Aorta (tissue), 5 donors: ENCODE data around the gene SPECC1. TPM values are rescaled to one million over a fixed set of nuclear protein-coding genes. Genes with fewer than 3 reads are reported as not detected.
"Not testable (repeated sequence)": the region's sequence is repeated elsewhere in the genome, so short reads cannot be mapped to it uniquely, and the experiment has no call there.

Source experiments
- ATAC-seq: fragments of 200-7000 bp; cut with Tn5 transposase; one replicate; pipeline ENCODE4 v1.9.1; 2022; ENCODE audit warnings: moderate library complexity; ENCODE audit not compliant: low FRiP score
- DNase-seq, 2 donors: peaks; one replicate each; pipeline ENCODE4 v3.0.0-alpha.2; 2020
- H3K27ac ChIP-seq, 2 donors: one replicate each; pipeline ENCODE4 v1.5.1; 2013; ENCODE audit warnings: low read length in 2 of 2, mild to moderate bottlenecking in 2 of 2, moderate library complexity in 2 of 2, control low read depth in 1 of 2, inconsistent platforms in 1 of 2, low read depth in 1 of 2
- H3K27me3 ChIP-seq, 2 donors: one replicate each; pipeline ENCODE4 v1.6.1; 2013; ENCODE audit warnings: control low read depth in 1 of 2, low read length in 1 of 2, mild to moderate bottlenecking in 1 of 2, moderate library complexity in 1 of 2; ENCODE audit not compliant: insufficient read depth in 2 of 2, control insufficient read depth in 1 of 2
- H3K36me3 ChIP-seq, 2 donors: one replicate each; pipeline ENCODE4 v1.6.1; 2013; ENCODE audit warnings: control low read depth in 1 of 2, low read length in 1 of 2, mild to moderate bottlenecking in 1 of 2; ENCODE audit not compliant: insufficient read depth in 2 of 2, control insufficient read depth in 1 of 2
- H3K4me1 ChIP-seq, 2 donors: one replicate each; pipeline ENCODE4 v1.6.1; 2013; ENCODE audit warnings: low read length in 2 of 2, control low read depth in 1 of 2, mild to moderate bottlenecking in 1 of 2, moderate library complexity in 1 of 2; ENCODE audit not compliant: insufficient read depth in 2 of 2, control insufficient read depth in 1 of 2
- H3K4me3 ChIP-seq, 2 donors: one replicate each; pipeline ENCODE4 v1.5.1; 2013; ENCODE audit warnings: low read length in 2 of 2, control low read depth in 1 of 2, mild to moderate bottlenecking in 1 of 2
- H3K9me3 ChIP-seq: one replicate; pipeline ENCODE4 v1.6.1; 2013; ENCODE audit warnings: mild to moderate bottlenecking, low read length; ENCODE audit not compliant: control insufficient read depth
- WGBS, 2 donors: extraction: QIAGEN DNeasy Blood & Tissue Kit; methylation state at CpG; one replicate each; pipeline ENCODE4 v1.1.7; 2013; 5-methylcytosine and 5-hydroxymethylcytosine counted together
- intact Hi-C, 2 donors: fragments of 100-400 bp; cut with DNase I; formaldehyde crosslinking; loops; one replicate each; pipeline versions ENCODE4 v1.14.2 to v1.15.0; 2022
- polyA plus RNA-seq, 2 donors: library from polyadenylated mRNA; stranded (reverse); fragments of 200-250 nt; gene quantifications; one replicate each; pipeline ENCODE4 v1.2.3, GENCODE V29; 2013
- total RNA-seq, 2 donors: library from RNA; stranded (reverse); fragmentation: NEBNext Ultra II Directional; extraction: Animal tissue kit (Norgen Biotek cat#: 25700); gene quantifications; one replicate each; pipeline ENCODE4 v1.2.1, GENCODE V29; 2021
- donor health status: healthy with polysubstance abuse.
- donor health status: Bipolar disorder and iron deficiency.
- donor health status: DM: no; HTN: no; CAD: no.
- donor health status: DM: no; HTN: no; CAD: no.
- donor health status: DM: yes; HTN: yes; CAD: no.

Gene SPECC1
- total and polyA plus RNA-seq, 4 donors = 37.4 to 68.8 (median 50.3) TPM

DNA sequence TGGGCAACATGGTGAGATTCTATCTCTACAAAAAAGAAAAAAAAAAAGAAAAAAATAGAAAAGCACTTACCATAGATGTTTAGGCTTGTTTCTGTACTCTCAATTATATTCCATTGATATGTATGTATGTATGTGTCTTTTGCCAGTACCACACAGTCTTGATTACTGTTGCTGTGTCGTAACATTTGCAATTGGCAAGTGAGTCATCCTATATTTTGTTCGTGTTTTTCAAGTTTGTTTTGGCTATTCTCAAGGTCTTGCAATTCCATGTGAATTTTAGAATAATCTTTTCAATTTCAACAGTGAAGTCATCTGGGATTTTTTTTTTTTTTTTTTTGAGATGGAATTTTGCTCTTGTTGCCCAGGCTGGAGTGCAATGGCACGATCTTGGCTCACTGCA lies 19.3 kb downstream of the SPECC1 start:
- Histone ChIP-seq H3K27ac (no peak overlapping the region), H3K4me1 (peaks cover 0 to 1% of the 10 kb centered on the region in 2 donors), H3K36me3 (no peaks in the 10 kb centered on the region), H3K4me3 (no peak overlapping the region), H3K27me3 (no peaks in the 10 kb centered on the region), H3K9me3 (no peaks in the 10 kb centered on the region)
- 40 to 57% methylated on average over 3 of the region's 3 CpGs for WGBS, 2 donors
- no peak for ATAC-seq
- intact Hi-C loops = no loop called here
- DNase-seq = no peak

DNA sequence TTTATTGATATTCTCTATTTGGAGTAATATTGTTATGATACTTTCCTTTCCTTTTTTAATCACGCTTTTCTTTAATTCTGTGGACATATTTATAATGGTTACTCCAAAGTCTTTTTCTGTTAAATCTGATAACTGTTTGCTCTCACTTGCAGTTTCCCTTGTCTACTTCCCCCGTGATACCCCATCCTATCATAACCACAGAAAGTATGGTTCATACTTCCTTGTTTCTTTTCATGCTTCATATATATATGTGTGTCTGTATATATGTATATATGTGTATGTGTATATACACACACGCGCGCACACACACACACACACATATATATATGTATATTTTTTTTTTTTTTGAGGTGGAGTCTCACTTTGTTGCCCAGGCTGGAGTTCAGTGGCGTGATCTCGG lies 23.5 kb downstream of the SPECC1 start:
- ATAC-seq = no peak
- 96% methylated on average over 7 of the region's 7 CpGs for WGBS, 2 donors

GRCh38 chr17:20033415-20033814 lies 24.3 kb downstream of the SPECC1 start:
- Histone ChIP-seq H3K27me3 (no peaks in the 10 kb centered on the region), H3K27ac (no peak overlapping the region), H3K36me3 (no peaks in the 10 kb centered on the region), H3K9me3 (no peaks in the 10 kb centered on the region), H3K4me3 (no peak overlapping the region), H3K4me1 (no peaks in the 10 kb centered on the region)
- ATAC-seq (no peak), DNase-seq (no peak)
- intact Hi-C loops = no loop called here
- WGBS, 2 donors = 92% methylated on average over 3 of the region's 3 CpGs

More for the DNA sequence above, 23.5 kb downstream of the SPECC1 start:
- Histone ChIP-seq H3K9me3 (no peaks in the 10 kb centered on the region), H3K27me3 (no peaks in the 10 kb centered on the region), H3K27ac (no peak overlapping the region), H3K4me3 (no peak overlapping the region), H3K4me1 (no peaks in the 10 kb centered on the region), H3K36me3 (no peaks in the 10 kb centered on the region)
- no peak for DNase-seq
- intact Hi-C loops = no loop called here

- Histone ChIP-seq H3K4me1 (no peaks in the 10 kb centered on the region), H3K27me3 (no peaks in the 10 kb centered on the region), H3K4me3 (no peak overlapping the region), H3K36me3 (no peaks in the 10 kb centered on the region), H3K9me3 (no peaks in the 10 kb centered on the region), H3K27ac (no peak overlapping the region)
- intact Hi-C loops = no loop called here
- ATAC-seq (no peak), DNase-seq (no peak)
- WGBS, 2 donors = 97 to 98% methylated on average over 3 of the region's 3 CpGs
Observed at GRCh38 chr17:20035501-20035900, 26.3 kb downstream of the SPECC1 start.

- intact Hi-C loops, H3K36me3 ChIP-seq, H3K9me3 ChIP-seq, ATAC-seq, H3K4me1 ChIP-seq, H3K4me3 ChIP-seq, H3K27ac ChIP-seq, DNase-seq, H3K27me3 ChIP-seq: not testable (repeated sequence)
- WGBS, 2 donors = 94 to 100% methylated on average over 1 of the region's 1 CpG
Observed at GRCh38 chr17:20037286-20037685, 28.1 kb downstream of the SPECC1 start.

DNA sequence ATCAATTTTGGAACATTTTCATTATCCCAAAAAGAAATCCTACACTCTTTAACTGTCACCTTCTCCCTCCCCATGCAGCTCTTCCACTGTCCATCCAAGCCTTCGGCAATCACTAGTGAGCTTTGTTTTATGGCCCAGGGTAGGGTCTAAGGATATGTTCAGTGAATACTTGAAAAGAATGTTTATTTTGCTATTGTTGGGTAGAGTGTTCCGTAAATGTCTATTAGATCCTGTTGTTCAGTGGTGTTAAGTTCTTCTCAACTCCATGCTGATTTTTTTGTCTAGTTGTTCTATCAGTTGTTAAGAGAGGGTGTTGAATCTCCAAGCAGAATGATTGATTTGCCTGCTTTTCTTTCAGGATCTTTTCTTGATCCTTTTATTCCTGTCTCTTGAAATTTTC lies 29.9 kb downstream of the SPECC1 start:
- ATAC-seq = no peak
- 87 to 94% methylated on average over 2 of the region's 2 CpGs for WGBS, 2 donors
- Histone ChIP-seq H3K4me1 (no peaks in the 10 kb centered on the region), H3K9me3 (no peaks in the 10 kb centered on the region), H3K4me3 (no peak overlapping the region), H3K27ac (no peak overlapping the region), H3K27me3 (no peaks in the 10 kb centered on the region), H3K36me3 (no peaks in the 10 kb centered on the region)
- intact Hi-C loops = no loop called here
- no peak for DNase-seq

DNA sequence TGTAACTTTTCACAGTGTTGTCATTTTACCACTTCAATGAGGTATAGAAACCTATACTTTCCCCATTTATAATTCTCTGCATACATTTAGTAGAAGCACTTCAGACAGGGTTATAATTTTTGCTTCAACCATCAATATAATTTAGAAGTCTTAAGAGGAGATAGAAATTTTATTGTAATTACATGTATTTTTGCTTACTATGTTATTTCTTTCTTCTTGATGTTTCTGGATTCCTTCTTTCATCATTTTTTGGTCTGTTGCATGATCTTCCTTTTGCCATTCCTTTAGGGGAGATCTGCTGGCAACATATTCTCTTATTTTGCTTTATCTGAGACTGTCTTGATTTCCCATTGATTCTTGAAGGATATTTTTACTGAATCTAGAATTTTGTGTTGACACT lies 31.1 kb downstream of the SPECC1 start:
- Histone ChIP-seq H3K4me1 (no peaks in the 10 kb centered on the region), H3K27me3 (no peaks in the 10 kb centered on the region), H3K4me3 (no peak overlapping the region), H3K36me3 (no peaks in the 10 kb centered on the region), H3K9me3 (no peaks in the 10 kb centered on the region), H3K27ac (no peak overlapping the region)
- intact Hi-C loops = no loop called here
- ATAC-seq = no peak
- no peak for DNase-seq

DNA sequence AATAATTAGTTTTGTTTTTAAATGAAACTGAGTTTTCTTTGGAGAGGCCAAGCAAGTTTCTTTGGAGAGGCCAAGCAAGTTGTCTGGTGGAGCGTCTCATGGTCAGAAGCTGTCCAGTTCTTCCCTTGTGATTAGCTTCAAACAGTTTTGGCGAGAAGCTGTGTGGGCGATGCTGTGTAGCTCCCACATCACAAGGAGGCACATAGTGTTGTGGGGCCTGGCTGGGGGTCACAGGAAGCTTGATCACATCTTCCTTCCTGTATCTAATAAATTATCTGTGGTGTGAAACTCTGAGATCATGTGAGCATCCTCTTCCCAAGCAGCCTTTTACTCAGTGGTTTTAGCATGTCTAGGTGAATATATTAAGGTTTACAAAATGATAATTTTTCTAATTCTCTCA lies 33.9 kb downstream of the SPECC1 start:
- 91 to 97% methylated on average over 3 of the region's 3 CpGs for WGBS, 2 donors
- H3K36me3 ChIP-seq = no peaks in the 10 kb centered on the region

GRCh38 chr17:20045476-20045875 lies 36.3 kb downstream of the SPECC1 start:
- DNase-seq (no peak), ATAC-seq (no peak)
- Histone ChIP-seq H3K9me3 (no peaks in the 10 kb centered on the region), H3K4me3 (no peak overlapping the region), H3K27me3 (no peaks in the 10 kb centered on the region), H3K36me3 (no peaks in the 10 kb centered on the region), H3K4me1 (no peaks in the 10 kb centered on the region), H3K27ac (no peak overlapping the region)
- intact Hi-C loops = no loop called here
- WGBS, 2 donors = 65 to 77% methylated on average over 1 of the region's 1 CpG

More for the DNA sequence above, 33.9 kb downstream of the SPECC1 start:
- no peaks in the 10 kb centered on the region for H3K9me3 ChIP-seq
- intact Hi-C loops = no loop called here
- H3K27me3 ChIP-seq = no peaks in the 10 kb centered on the region
- DNase-seq (no peak), ATAC-seq (no peak)
- no peak overlapping the region for H3K27ac ChIP-seq
- no peaks in the 10 kb centered on the region for H3K4me1 ChIP-seq
- H3K4me3 ChIP-seq = no peak overlapping the region
